ENCODE results near the gene C1QTNF6.

C1QTNF6 gene

GRCh38 chr22:37151401-37151800 is 36.6 kb downstream of the C1QTNF6 start:
- POLR2A ChIA-PET, result no interaction called here
- no peak for TF ChIP-seq CTCF (IDR thresholded peaks at IDR 0.05; ENCODE audit: control extremely low read depth, extremely low read depth, low read depth, missing control alignments)
- DNase-seq (ENCODE audit: extremely low spot score), result no peak
- CTCF ChIA-PET, result interaction anchor here (1.5 to 7.7 kb wide), 3 partner anchors 10 to 17 kb away, joined by 3 to 53 read pairs (median 41); no protein-coding TSS in a partner anchor

- ChIA-PET CTCF (interaction anchor here (1.0 to 7.7 kb wide), 6 partner anchors 11 to 117 kb away, joined by 3 to 53 read pairs (median 18); no protein-coding TSS in a partner anchor), POLR2A (interaction anchor here (2.7 kb wide), 1 partner anchor 10 kb away, joined by 13 read pairs; no protein-coding TSS in a partner anchor)
- DNase-seq (ENCODE audit: extremely low spot score), result no peak
- TF ChIP-seq CTCF (IDR thresholded peaks at IDR 0.05; ENCODE audit: control extremely low read depth, extremely low read depth, low read depth, missing control alignments), result no peak
These were observed 37.3 kb downstream of the C1QTNF6 start for GRCh38 chr22:37150701-37151100.

GRCh38 chr22:37148742-37149665 is 39.0 kb downstream of the C1QTNF6 start:
- TF ChIP-seq CTCF (IDR thresholded peaks at IDR 0.05; ENCODE audit: control extremely low read depth, extremely low read depth, low read depth, missing control alignments), result no peak
- POLR2A ChIA-PET, result interaction anchor here (1.0 to 2.7 kb wide), 4 partner anchors 8 to 27 kb away, joined by 3 to 16 read pairs (median 8); no protein-coding TSS in a partner anchor
- CTCF ChIA-PET, result interaction anchor here (0.7 to 7.7 kb wide), 13 partner anchors 8 to 111 kb away, joined by 3 to 53 read pairs (median 7); no protein-coding TSS in a partner anchor
- DNase-seq (ENCODE audit: extremely low spot score), result no peak

GRCh38 chr22:37148031-37148651 is 39.9 kb downstream of the C1QTNF6 start:
- CTCF ChIA-PET, result interaction anchor here (1.2 to 7.7 kb wide), 9 partner anchors 9 to 112 kb away, joined by 3 to 53 read pairs (median 14); no protein-coding TSS in a partner anchor
- DNase-seq (ENCODE audit: extremely low spot score), result peak; percentile 39
- POLR2A ChIA-PET, result interaction anchor here (0.6 to 2.7 kb wide), 5 partner anchors 8 to 43 kb away, joined by 3 to 13 read pairs (median 4); no protein-coding TSS in a partner anchor
- peak; percentile 40 for TF ChIP-seq CTCF (IDR thresholded peaks at IDR 0.05; ENCODE audit: control extremely low read depth, extremely low read depth, low read depth, missing control alignments)

- POLR2A ChIA-PET, result interaction anchor here (0.6 to 1.6 kb wide), 4 partner anchors 16 to 103 kb away, joined by 3 to 6 read pairs (median 4); no protein-coding TSS in a partner anchor
- TF ChIP-seq CTCF (IDR thresholded peaks at IDR 0.05; ENCODE audit: control extremely low read depth, extremely low read depth, low read depth, missing control alignments), result no peak
- no peak for DNase-seq (ENCODE audit: extremely low spot score)
- CTCF ChIA-PET, result interaction anchor here (1.2 to 7.7 kb wide), 8 partner anchors 10 to 112 kb away, joined by 3 to 53 read pairs (median 18); no protein-coding TSS in a partner anchor
These were observed 40.7 kb downstream of the C1QTNF6 start for GRCh38 chr22:37147186-37147990.

All from GM10248 (cell line).